HEK293 (cell line): ENCODE results near the gene GINS2.

Source experiments
- CTCF ChIA-PET: fragments of 350-600 bp; formaldehyde crosslinking; extraction: SDS; loops from one replicate; lab custom pipeline; 2021; ENCODE audit warnings: antibody characterized with exemption; lab: Yijun Ruan, JAX
- POLR2A ChIA-PET: fragments of 300-600 bp; formaldehyde crosslinking; extraction: SDS; loops from one replicate; lab custom pipeline; 2020; ENCODE audit warnings: antibody characterized with exemption, inconsistent platforms; lab: Yijun Ruan, JAX
- H3K27ac ChIP-seq: fragments of 200-500 bp; sonication (Bioruptor generic); 2 replicates; pipeline ENCODE4 v1.5.1; 2014; ENCODE audit warnings: low read depth, low read length, control low read depth, inconsistent platforms; ENCODE audit errors: extremely low read depth
- H3K36me3 ChIP-seq, 2 experiments: fragments of 200-500 bp in 1 of 2; sonication (Bioruptor generic) in 1 of 2; 1 replicate in 1 of 2; 2 replicates in 1 of 2; pipeline ENCODE4 v1.5.1; 2014 to 2017; ENCODE audit warnings: inconsistent platforms in 2 of 2, low read length in 2 of 2; ENCODE audit not compliant: control insufficient read depth in 2 of 2, insufficient read depth in 1 of 2
- H3K4me1 ChIP-seq: fragments of 200-500 bp; sonication (Bioruptor generic); 2 replicates; pipeline ENCODE4 v1.5.1; 2014; ENCODE audit warnings: mild to moderate bottlenecking, low read length, inconsistent platforms; ENCODE audit not compliant: control insufficient read depth, insufficient read depth
- H3K4me3 ChIP-seq: 2 replicates; pipeline ENCODE4 v1.5.1; 2011; ENCODE audit warnings: low read depth, mild to moderate bottlenecking, control low read depth, low read length, moderate library complexity
- H3K9me3 ChIP-seq: fragments of 200-500 bp; sonication (Bioruptor generic); 2 replicates; pipeline ENCODE4 v1.5.1; 2014; ENCODE audit warnings: low read depth, low read length, inconsistent platforms; ENCODE audit not compliant: control insufficient read depth, insufficient read depth
- BCL11A ChIP-seq: fragments of 450-650 bp; formaldehyde crosslinking; IDR thresholded peaks from 2 replicates; pipeline ENCODE4 v1.5.1; 2016; ENCODE audit warnings: low read depth, missing biosample characterization, missing genetic modification characterization
- BCL11B ChIP-seq: fragments of 450-650 bp; formaldehyde crosslinking; IDR thresholded peaks from 2 replicates; pipeline ENCODE4 v1.5.1; 2016; ENCODE audit warnings: low read depth, missing biosample characterization, missing genetic modification characterization
- GLIS1 ChIP-seq: fragments of 450-650 bp; formaldehyde crosslinking; IDR thresholded peaks from 2 replicates; pipeline ENCODE4 v1.5.1; 2016; ENCODE audit warnings: missing biosample characterization, missing genetic modification characterization
- HOXC10 ChIP-seq: sonication (generic); formaldehyde crosslinking; IDR thresholded peaks from 2 replicates; pipeline ENCODE4 v1.8.1; 2023; ENCODE audit warnings: mild to moderate bottlenecking, missing genetic modification reagents
- KLF1 ChIP-seq: fragments of 450-650 bp; formaldehyde crosslinking; IDR thresholded peaks from 2 replicates; pipeline ENCODE4 v1.5.1; 2016; ENCODE audit warnings: missing biosample characterization, missing genetic modification characterization
- KLF16 ChIP-seq: fragments of 450-650 bp; formaldehyde crosslinking; IDR thresholded peaks from 2 replicates; pipeline ENCODE4 v1.5.1; 2017; ENCODE audit warnings: missing biosample characterization, missing genetic modification characterization
- KLF9 ChIP-seq: fragments of 450-650 bp; formaldehyde crosslinking; IDR thresholded peaks from 2 replicates; pipeline ENCODE4 v1.5.1; 2016; ENCODE audit warnings: missing biosample characterization, missing genetic modification characterization, low read depth
- SP2 ChIP-seq: fragments of 450-650 bp; formaldehyde crosslinking; IDR thresholded peaks from 2 replicates; pipeline ENCODE4 v1.5.1; 2016; ENCODE audit warnings: missing biosample characterization, missing genetic modification characterization
- SP3 ChIP-seq: fragments of 450-650 bp; formaldehyde crosslinking; IDR thresholded peaks from 2 replicates; pipeline ENCODE4 v1.5.1; 2016; ENCODE audit warnings: missing biosample characterization, missing genetic modification characterization
- ZBTB48 ChIP-seq: fragments of 450-650 bp; formaldehyde crosslinking; IDR thresholded peaks from 2 replicates; pipeline ENCODE4 v1.5.1; 2016; ENCODE audit warnings: missing biosample characterization, missing genetic modification characterization
- ZNF132 ChIP-seq: fragments of 450-650 bp; formaldehyde crosslinking; IDR thresholded peaks from 2 replicates; pipeline ENCODE4 v1.5.1; 2017; ENCODE audit warnings: missing biosample characterization, missing genetic modification characterization, borderline replicate concordance
- ZNF133 ChIP-seq: fragments of 450-650 bp; formaldehyde crosslinking; IDR thresholded peaks from 2 replicates; pipeline ENCODE4 v1.5.1; 2016; ENCODE audit warnings: missing biosample characterization, missing genetic modification characterization
- ZNF140 ChIP-seq: fragments of 450-650 bp; formaldehyde crosslinking; IDR thresholded peaks from 2 replicates; pipeline ENCODE4 v1.5.1; 2016; ENCODE audit warnings: missing biosample characterization, missing genetic modification characterization
- ZNF169 ChIP-seq: fragments of 450-650 bp; formaldehyde crosslinking; IDR thresholded peaks from 2 replicates; pipeline ENCODE4 v1.5.1; 2016; ENCODE audit warnings: missing biosample characterization, missing genetic modification characterization
- ZNF2 ChIP-seq: fragments of 450-650 bp; formaldehyde crosslinking; IDR thresholded peaks from 2 replicates; pipeline ENCODE4 v1.5.1; 2016; ENCODE audit warnings: missing biosample characterization, missing genetic modification characterization
- ZNF239 ChIP-seq: fragments of 450-650 bp; formaldehyde crosslinking; IDR thresholded peaks from 2 replicates; pipeline ENCODE4 v1.5.1; 2016; ENCODE audit warnings: missing biosample characterization, missing genetic modification characterization
- ZNF544 ChIP-seq: fragments of 450-650 bp; formaldehyde crosslinking; IDR thresholded peaks from 2 replicates; pipeline ENCODE4 v1.5.0; 2017; ENCODE audit warnings: missing biosample characterization, missing genetic modification characterization
- ZNF623 ChIP-seq: fragments of 450-650 bp; formaldehyde crosslinking; IDR thresholded peaks from 2 replicates; pipeline ENCODE4 v1.5.1; 2016; ENCODE audit warnings: missing biosample characterization, missing genetic modification characterization
- ZNF747 ChIP-seq: fragments of 450-650 bp; formaldehyde crosslinking; IDR thresholded peaks from 2 replicates; pipeline ENCODE4 v1.5.1; 2016; ENCODE audit warnings: missing biosample characterization, missing genetic modification characterization
- ZNF768 ChIP-seq: fragments of 450-650 bp; formaldehyde crosslinking; IDR thresholded peaks from 2 replicates; pipeline ENCODE4 v1.5.1; 2018; ENCODE audit warnings: missing biosample characterization, mild to moderate bottlenecking, missing genetic modification characterization
- ZNF791 ChIP-seq: fragments of 450-650 bp; formaldehyde crosslinking; IDR thresholded peaks from 2 replicates; pipeline ENCODE4 v1.5.1; 2016; ENCODE audit warnings: missing biosample characterization, missing genetic modification characterization
- ZNF843 ChIP-seq: fragments of 450-650 bp; formaldehyde crosslinking; IDR thresholded peaks from 2 replicates; pipeline ENCODE4 v1.5.1; 2016; ENCODE audit warnings: missing biosample characterization, missing genetic modification characterization
- ZSCAN30 ChIP-seq: fragments of 450-650 bp; IDR thresholded peaks from 2 replicates; pipeline ENCODE4 v1.5.1; 2018; ENCODE audit warnings: missing biosample characterization, mild to moderate bottlenecking, missing genetic modification characterization, moderate library complexity
- TF ChIP-seq, protein P1 (sequence below): fragments of 450-650 bp; formaldehyde crosslinking; IDR thresholded peaks from 2 replicates; pipeline ENCODE4 v1.5.1; 2016; ENCODE audit warnings: missing biosample characterization, missing genetic modification characterization
- TF ChIP-seq, protein P2 (sequence below): fragments of 450-650 bp; formaldehyde crosslinking; IDR thresholded peaks from 2 replicates; pipeline ENCODE4 v1.5.1; 2017; ENCODE audit warnings: missing biosample characterization, missing genetic modification characterization
- TF ChIP-seq, protein P3 (sequence below): fragments of 450-650 bp; formaldehyde crosslinking; IDR thresholded peaks from 2 replicates; pipeline ENCODE4 v1.5.1; 2017; ENCODE audit warnings: missing biosample characterization, missing genetic modification characterization
- TF ChIP-seq, protein P4 (sequence below): fragments of 450-650 bp; formaldehyde crosslinking; IDR thresholded peaks from 2 replicates; pipeline ENCODE4 v1.5.1; 2016; ENCODE audit warnings: missing biosample characterization, missing genetic modification characterization
- TF ChIP-seq, protein P5 (sequence below): fragments of 450-650 bp; formaldehyde crosslinking; IDR thresholded peaks from 2 replicates; pipeline ENCODE4 v1.5.1; 2017; ENCODE audit warnings: missing biosample characterization, missing genetic modification characterization
- TF ChIP-seq, protein P6 (sequence below): fragments of 450-650 bp; formaldehyde crosslinking; IDR thresholded peaks from 2 replicates; pipeline ENCODE4 v1.5.1; 2016; ENCODE audit warnings: missing biosample characterization, missing genetic modification characterization

Gene GINS2

DNA sequence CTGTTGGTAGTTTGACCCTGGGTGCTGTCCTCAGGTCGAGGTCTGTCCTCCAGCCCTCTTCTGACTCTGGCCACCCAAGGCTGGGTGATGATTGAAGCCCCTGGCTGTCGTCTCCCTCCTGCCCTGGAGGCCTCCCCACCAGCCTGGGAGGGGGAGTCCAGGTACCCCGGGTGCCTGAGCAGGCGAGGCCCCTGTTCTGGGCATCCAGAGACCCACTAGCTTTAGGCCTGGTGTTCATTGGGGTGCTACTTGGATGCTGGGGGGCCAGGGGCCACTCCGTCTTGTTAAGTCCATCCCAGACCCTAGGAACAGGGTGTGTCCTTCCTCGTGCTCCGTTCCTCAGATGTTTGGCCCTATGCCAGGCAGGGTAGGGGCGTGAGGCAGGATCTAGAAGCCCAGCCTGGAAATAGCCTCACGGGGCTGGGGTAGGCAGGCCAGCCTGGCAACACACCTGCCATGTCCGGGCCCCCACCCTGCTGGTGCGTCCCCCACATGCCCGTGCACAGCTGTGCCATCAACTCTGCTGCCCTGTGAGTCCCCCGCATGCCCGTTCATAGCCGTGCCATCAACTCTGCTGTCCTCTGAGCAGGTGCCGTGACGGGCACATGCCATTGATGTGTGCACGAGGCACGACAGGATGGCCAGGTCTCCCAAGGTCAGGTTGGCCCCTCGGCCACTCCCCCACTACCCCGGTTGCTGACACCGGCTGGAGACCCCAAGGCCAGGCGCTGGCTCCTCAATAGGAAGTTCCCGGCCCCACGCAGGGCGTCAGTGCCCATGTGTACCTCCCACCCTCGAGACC, 36.9 kb downstream of the GINS2 start:
- ChIA-PET CTCF (interaction anchor here (0.7 kb wide), 1 partner anchor 64 kb away, joined by 3 read pairs; no protein-coding TSS in a partner anchor), POLR2A (no interaction called here)
- Histone ChIP-seq H3K9me3 (no peaks in the 10 kb centered on the region), H3K27ac (no peak overlapping the region; the same call in 1 of the 2 replicates), H3K4me3 (no peak overlapping the region), H3K4me1 (no peaks in the 10 kb centered on the region), H3K36me3 (peaks cover 0 to 78% of the 10 kb centered on the region in 2 experiments; a peak in 2 of 3 replicates)
- TF ChIP-seq, protein P1, sequence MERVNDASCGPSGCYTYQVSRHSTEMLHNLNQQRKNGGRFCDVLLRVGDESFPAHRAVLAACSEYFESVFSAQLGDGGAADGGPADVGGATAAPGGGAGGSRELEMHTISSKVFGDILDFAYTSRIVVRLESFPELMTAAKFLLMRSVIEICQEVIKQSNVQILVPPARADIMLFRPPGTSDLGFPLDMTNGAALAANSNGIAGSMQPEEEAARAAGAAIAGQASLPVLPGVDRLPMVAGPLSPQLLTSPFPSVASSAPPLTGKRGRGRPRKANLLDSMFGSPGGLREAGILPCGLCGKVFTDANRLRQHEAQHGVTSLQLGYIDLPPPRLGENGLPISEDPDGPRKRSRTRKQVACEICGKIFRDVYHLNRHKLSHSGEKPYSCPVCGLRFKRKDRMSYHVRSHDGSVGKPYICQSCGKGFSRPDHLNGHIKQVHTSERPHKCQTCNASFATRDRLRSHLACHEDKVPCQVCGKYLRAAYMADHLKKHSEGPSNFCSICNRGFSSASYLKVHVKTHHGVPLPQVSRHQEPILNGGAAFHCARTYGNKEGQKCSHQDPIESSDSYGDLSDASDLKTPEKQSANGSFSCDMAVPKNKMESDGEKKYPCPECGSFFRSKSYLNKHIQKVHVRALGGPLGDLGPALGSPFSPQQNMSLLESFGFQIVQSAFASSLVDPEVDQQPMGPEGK (tag by site-specific recombination) = peak; percentile 65; the same call in 1 of the 2 replicates
- TF ChIP-seq, protein P2, sequence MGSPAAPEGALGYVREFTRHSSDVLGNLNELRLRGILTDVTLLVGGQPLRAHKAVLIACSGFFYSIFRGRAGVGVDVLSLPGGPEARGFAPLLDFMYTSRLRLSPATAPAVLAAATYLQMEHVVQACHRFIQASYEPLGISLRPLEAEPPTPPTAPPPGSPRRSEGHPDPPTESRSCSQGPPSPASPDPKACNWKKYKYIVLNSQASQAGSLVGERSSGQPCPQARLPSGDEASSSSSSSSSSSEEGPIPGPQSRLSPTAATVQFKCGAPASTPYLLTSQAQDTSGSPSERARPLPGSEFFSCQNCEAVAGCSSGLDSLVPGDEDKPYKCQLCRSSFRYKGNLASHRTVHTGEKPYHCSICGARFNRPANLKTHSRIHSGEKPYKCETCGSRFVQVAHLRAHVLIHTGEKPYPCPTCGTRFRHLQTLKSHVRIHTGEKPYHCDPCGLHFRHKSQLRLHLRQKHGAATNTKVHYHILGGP (tag by site-specific recombination) = no peak
- TF ChIP-seq GLIS1 = peak; percentile 61
- no peak for TF ChIP-seq ZSCAN30
- TF ChIP-seq ZNF768 (tag by site-specific recombination) = no peak
- peak; percentile 56 for TF ChIP-seq KLF1 (tag by site-specific recombination)
- TF ChIP-seq ZNF747 = no peak
- no peak for TF ChIP-seq ZNF843 (tag by site-specific recombination)
- TF ChIP-seq ZNF140 (tag by site-specific recombination) = no peak
- TF ChIP-seq ZNF169 (tag by site-specific recombination) = no peak
- TF ChIP-seq SP3 (tag by site-specific recombination) = no peak
- no peak for TF ChIP-seq ZNF623 (tag by site-specific recombination)
- TF ChIP-seq, protein P3, sequence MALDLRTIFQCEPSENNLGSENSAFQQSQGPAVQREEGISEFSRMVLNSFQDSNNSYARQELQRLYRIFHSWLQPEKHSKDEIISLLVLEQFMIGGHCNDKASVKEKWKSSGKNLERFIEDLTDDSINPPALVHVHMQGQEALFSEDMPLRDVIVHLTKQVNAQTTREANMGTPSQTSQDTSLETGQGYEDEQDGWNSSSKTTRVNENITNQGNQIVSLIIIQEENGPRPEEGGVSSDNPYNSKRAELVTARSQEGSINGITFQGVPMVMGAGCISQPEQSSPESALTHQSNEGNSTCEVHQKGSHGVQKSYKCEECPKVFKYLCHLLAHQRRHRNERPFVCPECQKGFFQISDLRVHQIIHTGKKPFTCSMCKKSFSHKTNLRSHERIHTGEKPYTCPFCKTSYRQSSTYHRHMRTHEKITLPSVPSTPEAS = no peak
- TF ChIP-seq KLF9 (tag by site-specific recombination) = peak; percentile 54
- TF ChIP-seq ZBTB48 (tag by site-specific recombination) = 0 out of 2 replicates have a peak, but pooled peaks have one; percentile 18
- TF ChIP-seq, protein P4, sequence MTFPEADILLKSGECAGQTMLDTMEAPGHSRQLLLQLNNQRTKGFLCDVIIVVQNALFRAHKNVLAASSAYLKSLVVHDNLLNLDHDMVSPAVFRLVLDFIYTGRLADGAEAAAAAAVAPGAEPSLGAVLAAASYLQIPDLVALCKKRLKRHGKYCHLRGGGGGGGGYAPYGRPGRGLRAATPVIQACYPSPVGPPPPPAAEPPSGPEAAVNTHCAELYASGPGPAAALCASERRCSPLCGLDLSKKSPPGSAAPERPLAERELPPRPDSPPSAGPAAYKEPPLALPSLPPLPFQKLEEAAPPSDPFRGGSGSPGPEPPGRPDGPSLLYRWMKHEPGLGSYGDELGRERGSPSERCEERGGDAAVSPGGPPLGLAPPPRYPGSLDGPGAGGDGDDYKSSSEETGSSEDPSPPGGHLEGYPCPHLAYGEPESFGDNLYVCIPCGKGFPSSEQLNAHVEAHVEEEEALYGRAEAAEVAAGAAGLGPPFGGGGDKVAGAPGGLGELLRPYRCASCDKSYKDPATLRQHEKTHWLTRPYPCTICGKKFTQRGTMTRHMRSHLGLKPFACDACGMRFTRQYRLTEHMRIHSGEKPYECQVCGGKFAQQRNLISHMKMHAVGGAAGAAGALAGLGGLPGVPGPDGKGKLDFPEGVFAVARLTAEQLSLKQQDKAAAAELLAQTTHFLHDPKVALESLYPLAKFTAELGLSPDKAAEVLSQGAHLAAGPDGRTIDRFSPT = peak; percentile 67; the same call in 1 of the 2 replicates
- no peak for TF ChIP-seq SP2 (tag by site-specific recombination)
- TF ChIP-seq BCL11A (tag by site-specific recombination) = 0 out of 2 replicates have a peak, but pooled peaks have one; percentile 29
- 0 out of 2 replicates have a peak, but pooled peaks have one; percentile 14 for TF ChIP-seq BCL11B (tag by site-specific recombination)
- TF ChIP-seq, protein P5, sequence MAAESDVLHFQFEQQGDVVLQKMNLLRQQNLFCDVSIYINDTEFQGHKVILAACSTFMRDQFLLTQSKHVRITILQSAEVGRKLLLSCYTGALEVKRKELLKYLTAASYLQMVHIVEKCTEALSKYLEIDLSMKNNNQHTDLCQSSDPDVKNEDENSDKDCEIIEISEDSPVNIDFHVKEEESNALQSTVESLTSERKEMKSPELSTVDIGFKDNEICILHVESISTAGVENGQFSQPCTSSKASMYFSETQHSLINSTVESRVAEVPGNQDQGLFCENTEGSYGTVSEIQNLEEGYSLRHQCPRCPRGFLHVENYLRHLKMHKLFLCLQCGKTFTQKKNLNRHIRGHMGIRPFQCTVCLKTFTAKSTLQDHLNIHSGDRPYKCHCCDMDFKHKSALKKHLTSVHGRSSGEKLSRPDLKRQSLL (tag by site-specific recombination) = no peak
- TF ChIP-seq ZNF133 = no peak
- no peak for TF ChIP-seq HOXC10 (CRISPR knock-in tag)
- no peak for TF ChIP-seq ZNF2 (tag by site-specific recombination)
- TF ChIP-seq ZNF791 (tag by site-specific recombination) = no peak
- no peak for TF ChIP-seq ZNF239
- 0 out of 2 replicates have a peak, but pooled peaks have one; percentile 16 for TF ChIP-seq KLF16 (tag by site-specific recombination)
- TF ChIP-seq, protein P6, sequence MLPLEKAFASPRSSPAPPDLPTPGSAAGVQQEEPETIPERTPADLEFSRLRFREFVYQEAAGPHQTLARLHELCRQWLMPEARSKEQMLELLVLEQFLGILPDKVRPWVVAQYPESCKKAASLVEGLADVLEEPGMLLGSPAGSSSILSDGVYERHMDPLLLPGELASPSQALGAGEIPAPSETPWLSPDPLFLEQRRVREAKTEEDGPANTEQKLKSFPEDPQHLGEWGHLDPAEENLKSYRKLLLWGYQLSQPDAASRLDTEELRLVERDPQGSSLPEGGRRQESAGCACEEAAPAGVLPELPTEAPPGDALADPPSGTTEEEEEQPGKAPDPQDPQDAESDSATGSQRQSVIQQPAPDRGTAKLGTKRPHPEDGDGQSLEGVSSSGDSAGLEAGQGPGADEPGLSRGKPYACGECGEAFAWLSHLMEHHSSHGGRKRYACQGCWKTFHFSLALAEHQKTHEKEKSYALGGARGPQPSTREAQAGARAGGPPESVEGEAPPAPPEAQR (tag by site-specific recombination) = no peak
- no peak for TF ChIP-seq ZNF132 (tag by site-specific recombination)
- no peak for TF ChIP-seq ZNF544 (tag by site-specific recombination)
